Measurements from ENCODE around the gene CFH.
"Not testable (repeated sequence)": the region's sequence is repeated elsewhere in the genome, so short reads cannot be mapped to it uniquely, and the experiment has no call there.

The CFH gene

DNA sequence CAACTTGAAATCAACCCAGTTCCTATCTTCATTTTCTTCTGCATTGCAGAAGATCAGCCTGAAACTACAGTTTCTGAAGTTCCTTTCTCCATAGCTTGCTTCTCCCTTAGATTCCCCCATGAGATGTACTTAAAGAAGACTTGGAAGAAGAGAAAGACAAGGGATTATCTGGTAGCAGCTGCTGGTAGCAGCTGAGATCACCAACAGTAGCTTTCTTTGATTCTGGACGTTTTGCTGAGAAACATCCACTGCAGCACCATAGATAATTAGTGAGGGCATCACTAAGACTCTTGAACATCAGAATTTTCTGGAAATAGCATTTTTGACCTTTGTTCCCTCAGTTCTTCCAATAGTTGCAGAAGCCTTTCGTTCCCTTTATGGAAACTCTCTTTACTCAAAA, 122.3 kb downstream of the CFH start:
- FAIRE-seq, result no peak

DNA sequence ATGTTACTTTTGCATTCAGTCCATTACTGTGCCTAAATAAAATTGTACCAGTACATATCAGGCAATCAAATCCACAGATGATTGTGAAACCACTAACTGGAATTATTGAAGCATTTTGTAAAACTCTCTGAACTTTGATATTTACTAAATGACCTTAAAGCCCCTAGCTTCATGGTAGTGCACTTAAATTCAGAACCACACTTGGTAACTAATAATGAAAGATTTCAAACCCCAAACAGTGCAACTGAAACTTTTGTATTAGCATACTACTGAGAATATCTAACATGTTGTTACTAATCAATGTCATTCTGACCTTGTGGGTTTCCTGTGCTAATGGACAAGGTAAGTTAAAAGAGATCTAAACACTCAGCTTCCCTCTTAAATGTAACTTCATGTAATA, 122.8 kb downstream of the CFH start, which contains the start of gene CFHR3:
Gene CFHR3, plus strand, starts transcription at position 238 of the 400 bp plus-strand sequence. Its CDS starts 47 bp downstream, at position 285.
- no peak for FAIRE-seq

DNA sequence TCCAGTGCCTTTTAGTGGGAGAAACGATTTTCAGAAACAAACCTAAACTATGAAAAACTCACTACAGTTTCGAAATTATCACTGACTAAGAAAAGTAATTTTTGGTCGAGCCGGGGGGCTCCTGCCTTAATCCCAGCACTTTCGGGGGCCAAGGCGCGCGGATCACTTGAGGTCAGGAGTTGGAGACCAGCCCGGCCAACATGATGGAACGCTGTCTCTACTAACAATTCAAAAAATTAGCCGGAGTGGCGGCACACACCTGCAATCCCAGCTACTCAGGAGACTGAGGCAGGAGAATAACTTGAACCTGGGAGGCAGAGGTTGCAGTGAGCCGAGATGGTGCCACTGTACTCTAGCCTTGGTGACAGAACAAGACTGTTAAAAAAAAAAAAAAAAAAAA, 125.8 kb downstream of the CFH start:
- FAIRE-seq, result no peak

DNA sequence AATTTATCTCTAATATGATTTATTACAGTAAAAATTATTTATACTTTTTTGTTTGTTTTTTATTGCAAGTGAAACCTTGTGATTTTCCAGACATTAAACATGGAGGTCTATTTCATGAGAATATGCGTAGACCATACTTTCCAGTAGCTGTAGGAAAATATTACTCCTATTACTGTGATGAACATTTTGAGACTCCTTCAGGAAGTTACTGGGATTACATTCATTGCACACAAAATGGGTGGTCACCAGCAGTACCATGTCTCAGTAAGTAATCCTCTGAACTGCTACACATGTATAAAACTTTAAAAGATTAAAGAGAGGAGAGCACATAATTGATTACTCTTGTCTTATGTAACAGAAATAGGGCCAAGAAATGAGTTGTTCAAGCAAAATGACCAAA, 127.2 kb downstream of the CFH start:
- no peak for FAIRE-seq

DNA sequence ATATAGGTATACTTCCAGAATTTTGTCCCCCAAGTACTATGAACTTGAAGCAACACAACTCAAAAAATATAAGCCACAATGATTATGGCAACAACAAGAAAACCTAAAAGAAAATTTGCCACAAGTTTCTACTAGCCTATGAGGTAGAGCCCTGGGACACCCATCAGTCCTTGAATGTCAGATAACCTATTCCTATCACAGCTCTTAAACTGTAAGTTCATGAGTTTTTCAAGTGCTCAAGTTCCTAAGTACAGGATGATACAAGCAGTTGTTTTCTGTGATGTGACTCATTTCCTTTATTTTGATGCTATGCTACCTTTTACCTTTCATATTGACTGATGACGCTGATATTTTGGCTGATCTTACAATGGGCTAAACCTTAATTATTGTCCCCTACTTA, 139.4 kb downstream of the CFH start:
- FAIRE-seq, result not testable (repeated sequence)

DNA sequence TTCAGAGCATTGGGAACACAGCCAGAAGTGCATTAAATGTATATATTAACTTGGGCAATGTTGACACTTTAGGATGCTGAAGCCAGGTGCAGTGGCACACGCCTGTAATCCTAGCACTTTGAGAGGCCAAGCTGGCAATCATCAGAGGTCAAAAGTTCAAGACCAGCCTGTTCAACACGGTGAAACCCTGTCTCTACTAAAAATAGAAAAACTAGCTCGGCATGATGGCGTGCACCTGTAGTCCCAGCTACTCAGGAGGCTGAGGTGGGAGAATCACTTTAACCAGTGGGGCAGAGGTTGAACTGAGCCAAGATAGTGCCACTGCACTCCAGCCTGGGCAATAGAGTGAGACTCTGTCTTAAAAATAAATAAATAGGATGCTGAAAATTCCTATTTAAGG, 142.3 kb downstream of the CFH start:
- not testable (repeated sequence) for FAIRE-seq

Data from G401.6 (cell line).